ENCODE measurements around the gene ADAMTS2. TPM values are rescaled to one million over a fixed set of nuclear protein-coding genes. Genes with fewer than 3 reads are reported as not detected.

ADAMTS2 gene
- total RNA-seq, 1 experiment from 2014 or later, result 3.9 TPM

GRCh38 chr5:179315356-179315890, 29.8 kb downstream of the ADAMTS2 start:
- Histone ChIP-seq H3K27me3 (ENCODE audit: insufficient read depth, low read length) (no peaks in the 10 kb centered on the region), H3K4me3 (replicated peaks in 1 of 2; ENCODE audit: low read depth in 1 of 2, low read length in 2 of 2) (no peak overlapping the region), H4K20me1 (ENCODE audit: insufficient read depth) (no peaks in the 10 kb centered on the region), H3K9me3 (ENCODE audit: control insufficient read depth in 1 of 2, insufficient read depth in 1 of 2, low read depth in 1 of 2, low read length in 2 of 2) (no peaks in the 10 kb centered on the region), H2AFZ (ENCODE audit: low read depth, low read length, poor library complexity, severe bottlenecking) (no peak overlapping the region), H3K9me2 (ENCODE audit: insufficient read depth) (no peaks in the 10 kb centered on the region), H3K4me1 (ENCODE audit: control insufficient read depth in 1 of 2, insufficient read depth in 2 of 2, low read length in 2 of 2) (no peaks in the 10 kb centered on the region), H3K4me2 (ENCODE audit: low read length) (no peak overlapping the region), H3K9ac (ENCODE audit: low read length) (no peak overlapping the region), H3K27ac (ENCODE audit: low read depth, low read length) (no peak overlapping the region), H3K36me3 (ENCODE audit: control insufficient read depth in 1 of 2, insufficient read depth in 2 of 2, low read length in 2 of 2) (no peaks in the 10 kb centered on the region), H3K79me2 (ENCODE audit: insufficient read depth, low read length) (no peaks in the 10 kb centered on the region)
- POLR2A ChIA-PET, result no interaction called here
- ATAC-seq (no peak), DNase-seq (ENCODE audit: low read depth, low spot score) (no peak)
- CTCF ChIA-PET, result no interaction called here
- RAD21 ChIA-PET (ENCODE audit: low non-redundant PET in 1 of 2, low total read pairs in 2 of 2, uncharacterized antibody in 2 of 2, unreplicated experiment in 2 of 2), result no interaction called here
- intact Hi-C loops (cut with micrococcal nuclease), result no loop called here
- no TSS peak for BruUV-seq (replicated peaks)
- no peak for TF ChIP-seq POLR2AphosphoS5 (IDR thresholded peaks at IDR 0.05; ENCODE audit: low read depth, low read length)
- TF ChIP-seq SRF (IDR thresholded peaks at IDR 0.05; ENCODE audit: low read depth), result no peak
- no peak for TF ChIP-seq ZFX (IDR thresholded peaks at IDR 0.05)
- TF ChIP-seq SP1 (IDR thresholded peaks at IDR 0.05; ENCODE audit: low read depth), result no peak
- TF ChIP-seq ELF1 (IDR thresholded peaks at IDR 0.05; ENCODE audit: borderline replicate concordance, low read depth), result no peak
- no peak for TF ChIP-seq REST (IDR thresholded peaks at IDR 0.05; ENCODE audit: low read depth)
- TF ChIP-seq RAD21 (IDR thresholded peaks at IDR 0.05; ENCODE audit: low read depth), result no peak
- TF ChIP-seq TCF7L2 (IDR thresholded peaks at IDR 0.05; ENCODE audit: borderline replicate concordance, extremely low read depth, insufficient read depth, insufficient read length), result no peak
- no peak for TF ChIP-seq ZNF274 (IDR thresholded peaks at IDR 0.05; ENCODE audit: low read depth, low read length)
- TF ChIP-seq EGR1 (IDR thresholded peaks at IDR 0.05; ENCODE audit: low read depth), result no peak
- no peak for TF ChIP-seq POLR2A (IDR thresholded peaks at IDR 0.05; ENCODE audit: borderline replicate concordance, extremely low read depth, insufficient read depth, insufficient read length)
- no peak for TF ChIP-seq CTCF (IDR thresholded peaks at IDR 0.05 in 2 of 3, conservative IDR thresholded peaks at IDR 0.05 in 1 of 3; ENCODE audit: borderline replicate concordance in 1 of 3, insufficient read depth in 1 of 3, low read depth in 2 of 3, low read length in 2 of 3)
- TF ChIP-seq EZH2phosphoT487 (IDR thresholded peaks at IDR 0.05; ENCODE audit: borderline replicate concordance), result no peak
- TF ChIP-seq ZBTB33 (IDR thresholded peaks at IDR 0.05; ENCODE audit: extremely low read depth, insufficient replicate concordance, low read length), result no peak
- no peak for TF ChIP-seq MAX (IDR thresholded peaks at IDR 0.05)
- no peak for TF ChIP-seq JUND (IDR thresholded peaks at IDR 0.05)
- TF ChIP-seq EZH2 (IDR thresholded peaks at IDR 0.05), result no peak
- TF ChIP-seq CEBPB (IDR thresholded peaks at IDR 0.05; ENCODE audit: low read depth), result no peak
- TF ChIP-seq CBX3 (IDR thresholded peaks at IDR 0.05; ENCODE audit: low read depth), result no peak
- no peak for TF ChIP-seq YY1 (IDR thresholded peaks at IDR 0.05; ENCODE audit: extremely low read depth, insufficient replicate concordance, low read depth, low read length)

All from HCT116 (cell line).